HepG2 (cell line): ENCODE measurements around the gene PRKCE. TPM values are rescaled to one million over a fixed set of nuclear protein-coding genes. Genes with fewer than 3 reads are reported as not detected.

Experiments used
- ATAC-seq: fragments of 200-7000 bp; cut with Tn5 transposase; 3 replicates; pipeline ENCODE4 v1.9.1; 2020; ENCODE audit warnings: mild to moderate bottlenecking, moderate library complexity
- BruUV-seq: library from RNA; stranded (reverse); fragments of 400-500 nt; replicated peaks from 2 replicates; lab custom pipeline; 2021; lab: Mats Ljungman, UMichigan
- CTCF ChIA-PET: fragments of 300-600 bp; formaldehyde crosslinking; extraction: SDS; loops from one replicate; lab custom pipeline; 2021; ENCODE audit warnings: low total read pairs, inconsistent platforms, low intra/inter-chr PET ratio; lab: Yijun Ruan, JAX
- POLR2A ChIA-PET: fragments of 350-600 bp; sonication (Branson Sonifier 250); formaldehyde crosslinking; loops from one replicate; lab custom pipeline; 2020; ENCODE audit warnings: antibody characterized with exemption, inconsistent platforms; lab: Yijun Ruan, JAX
- DNase-seq: peaks from one replicate; pipeline ENCODE4 v3.0.0-alpha.2; 2015; ENCODE audit warnings: low spot score
- FAIRE-seq: peaks from 3 replicates; lab custom pipeline; 2011; peaks lifted over from hg19 to GRCh38; lab: Jason Lieb, UNC
- H2AFZ ChIP-seq: one replicate; pipeline ENCODE4 v1.6.1; 2011; ENCODE audit warnings: low read length, inconsistent platforms
- H3K27ac ChIP-seq: fragments of 300-600 bp; 3 replicates; pipeline ENCODE4 v1.8.0; 2011; ENCODE audit warnings: mixed run types, mild to moderate bottlenecking, mixed read lengths, low read length, inconsistent platforms; ENCODE audit not compliant: insufficient read depth; ENCODE audit errors: extremely low read length
- H3K27me3 ChIP-seq, 2 experiments: fragments of 200-600 bp in 1 of 2; 2 replicates in 1 of 2; 3 replicates in 1 of 2; pipeline versions ENCODE4 v1.6.0 to v1.8.0; 2011; ENCODE audit warnings: low read length in 2 of 2, mild to moderate bottlenecking in 2 of 2, moderate library complexity in 2 of 2, inconsistent platforms in 1 of 2; ENCODE audit not compliant: insufficient read depth in 2 of 2, control insufficient read depth in 1 of 2
- H3K36me3 ChIP-seq, 2 experiments: fragments of 200-600 bp in 1 of 2; replicated peaks in 1 of 2; 2 replicates in 1 of 2; 3 replicates in 1 of 2; pipeline versions ENCODE4 v1.5.1 to v1.8.0; 2011; ENCODE audit warnings: low read length in 2 of 2, inconsistent platforms in 1 of 2; ENCODE audit not compliant: insufficient read depth in 2 of 2, control insufficient read depth in 1 of 2
- H3K4me1 ChIP-seq: 2 replicates; pipeline ENCODE4 v1.5.1; 2012; ENCODE audit warnings: low read length, inconsistent platforms; ENCODE audit not compliant: insufficient read depth
- H3K4me2 ChIP-seq: 2 replicates; pipeline ENCODE4 v1.6.0; 2011; ENCODE audit warnings: low read depth, low read length, inconsistent platforms
- H3K4me3 ChIP-seq, 3 experiments: fragments of 200-600 bp in 1 of 3; sonication (generic), shearing (Covaris generic) in 1 of 3; replicated peaks in 1 of 3; 2 replicates each; pipeline ENCODE4 v1.5.1; 2011 to 2016; ENCODE audit warnings: low read length in 3 of 3, inconsistent platforms in 2 of 3, low read depth in 2 of 3, mild to moderate bottlenecking in 2 of 3, control low read depth in 1 of 3, mixed read lengths in 1 of 3; ENCODE audit not compliant: insufficient read depth in 1 of 3
- H3K79me2 ChIP-seq: one replicate; pipeline ENCODE4 v1.6.1; 2011; ENCODE audit warnings: low read length, inconsistent platforms; ENCODE audit not compliant: insufficient read depth
- H3K9ac ChIP-seq: 2 replicates; pipeline ENCODE4 v1.6.0; 2011; ENCODE audit warnings: mild to moderate bottlenecking, low read depth, low read length, inconsistent platforms; ENCODE audit not compliant: insufficient read depth
- H3K9me3 ChIP-seq: 2 replicates; pipeline ENCODE4 v1.5.1; 2012; ENCODE audit warnings: mild to moderate bottlenecking, low read length
- H4K20me1 ChIP-seq: 2 replicates; pipeline ENCODE4 v1.6.0; 2011; ENCODE audit warnings: inconsistent platforms, mild to moderate bottlenecking, low read length, moderate library complexity; ENCODE audit not compliant: insufficient read depth
- AGO1 ChIP-seq: fragments of 200-400 bp; formaldehyde crosslinking; IDR thresholded peaks from 2 replicates; pipeline ENCODE4 v1.6.1; 2017; ENCODE audit warnings: mild to moderate bottlenecking, low read depth, low read length, moderate library complexity; ENCODE audit not compliant: poor library complexity, severe bottlenecking
- DNMT3B ChIP-seq: conservative IDR thresholded peaks from 2 replicates; pipeline ENCODE4 v1.6.1; 2016; ENCODE audit warnings: missing biosample characterization, control low read depth
- HOXA7 ChIP-seq: sonication (generic); formaldehyde crosslinking; IDR thresholded peaks from 2 replicates; pipeline ENCODE4 v1.8.1; 2022; ENCODE audit warnings: mild to moderate bottlenecking, missing genetic modification reagents, moderate library complexity
- IKZF4 ChIP-seq: sonication (generic); formaldehyde crosslinking; IDR thresholded peaks from 2 replicates; pipeline ENCODE4 v1.5.1; 2020; ENCODE audit warnings: borderline replicate concordance, mild to moderate bottlenecking, low read depth, missing genetic modification reagents; ENCODE audit errors: not compliant biosample characterization
- MBNL3 ChIP-seq: fragments of 250-450 bp; sonication (Bioruptor Pico); conservative IDR thresholded peaks from 2 replicates; pipeline ENCODE4 v1.8.0; 2022; ENCODE audit warnings: mild to moderate bottlenecking, inconsistent platforms
- MXD3 ChIP-seq: IDR thresholded peaks from 2 replicates; pipeline ENCODE4 v1.6.1; 2016; ENCODE audit warnings: mild to moderate bottlenecking, missing biosample characterization, missing genetic modification reagents
- NFAT5 ChIP-seq: sonication (generic); formaldehyde crosslinking; IDR thresholded peaks from 2 replicates; pipeline ENCODE4 v1.4.0; 2020; ENCODE audit warnings: missing genetic modification reagents
- PHF20 ChIP-seq: sonication (generic); formaldehyde crosslinking; IDR thresholded peaks from 2 replicates; pipeline ENCODE4 v1.5.0; 2020; ENCODE audit warnings: mild to moderate bottlenecking, missing genetic modification reagents
- RXRB ChIP-seq: IDR thresholded peaks from 2 replicates; pipeline ENCODE4 v1.6.1; 2016; ENCODE audit warnings: borderline replicate concordance, missing genetic modification reagents, missing compliant biosample characterization
- STAT5B ChIP-seq: sonication (generic); formaldehyde crosslinking; IDR thresholded peaks from 2 replicates; pipeline ENCODE4 v1.4.0; 2020; ENCODE audit warnings: missing genetic modification reagents
- ZFP82 ChIP-seq: sonication (generic); formaldehyde crosslinking; IDR thresholded peaks from 2 replicates; pipeline ENCODE4 v1.5.1; 2020; ENCODE audit warnings: mild to moderate bottlenecking, missing genetic modification reagents, borderline replicate concordance
- ZKSCAN5 ChIP-seq: sonication (generic); formaldehyde crosslinking; IDR thresholded peaks from 2 replicates; pipeline ENCODE4 v1.5.1; 2020; ENCODE audit warnings: mild to moderate bottlenecking, missing genetic modification reagents
- ZNF251 ChIP-seq: sonication (generic); formaldehyde crosslinking; IDR thresholded peaks from 2 replicates; pipeline ENCODE4 v1.9.0; 2021; ENCODE audit warnings: mild to moderate bottlenecking, missing genetic modification reagents
- ZNF292 ChIP-seq: sonication (generic); formaldehyde crosslinking; IDR thresholded peaks from 2 replicates; pipeline ENCODE4 v1.8.1; 2022; ENCODE audit warnings: mild to moderate bottlenecking, low read depth, missing genetic modification reagents, borderline replicate concordance
- ZNF326 ChIP-seq: sonication (generic); formaldehyde crosslinking; IDR thresholded peaks from 2 replicates; pipeline ENCODE4 v1.4.0; 2020; ENCODE audit warnings: missing genetic modification reagents, borderline replicate concordance
- ZNF34 ChIP-seq: sonication (generic); formaldehyde crosslinking; IDR thresholded peaks from 2 replicates; pipeline ENCODE4 v1.4.0; 2020; ENCODE audit warnings: mild to moderate bottlenecking, missing genetic modification reagents, borderline replicate concordance
- ZNF672 ChIP-seq: sonication (generic); formaldehyde crosslinking; IDR thresholded peaks from 2 replicates; pipeline ENCODE4 v1.8.1; 2022; ENCODE audit warnings: missing genetic modification reagents
- ZNF780A ChIP-seq: sonication (generic); formaldehyde crosslinking; IDR thresholded peaks from 2 replicates; pipeline ENCODE4 v1.8.0; 2022; ENCODE audit warnings: mild to moderate bottlenecking, missing genetic modification reagents, moderate library complexity
- ZNF883 ChIP-seq: sonication (generic); formaldehyde crosslinking; IDR thresholded peaks from 2 replicates; pipeline ENCODE4 v1.5.1; 2020; ENCODE audit warnings: mild to moderate bottlenecking, missing genetic modification reagents; ENCODE audit errors: not compliant biosample characterization
- WGBS: methylation state at CpG from one replicate; pipeline ENCODE4 v1.1.6; 2017; ENCODE audit warnings: low lambda C conversion rate; 5-methylcytosine and 5-hydroxymethylcytosine counted together
- in situ Hi-C: cut with HindIII; loops from 2 replicates; pipeline ENCODE4 v1.10.0; 2017; ENCODE audit warnings: low pct_unique_long_range_greater_than_20kb; ENCODE audit not compliant: extremely low pct_ligation_motif_present
- intact Hi-C: fragments of 100-400 bp; cut with micrococcal nuclease; formaldehyde crosslinking; loops from one replicate; pipeline ENCODE4 v1.10.0; 2022; ENCODE audit not compliant: unreplicated experiment
- polyA plus RNA-seq, 8 experiments: library from polyadenylated mRNA; depleted of rRNA in 3 of 8; stranded (reverse) in 7 of 8; unstranded in 1 of 8; fragments of >200 nt; fragmentation: Illumina TruSeq in 4 of 8; extraction: Trizol in 4 of 8; gene quantifications; 2 replicates each; pipeline versions ENCODE4 v1.2.1 to v1.2.3, GENCODE V29; 2011 to 2016; ENCODE audit warnings: low read depth in 4 of 8, missing spikeins in 1 of 8, mixed read lengths in 1 of 8; ENCODE audit not compliant: insufficient read depth in 1 of 8
- total RNA-seq, 5 experiments: library from RNA; depleted of rRNA; stranded (reverse); fragments of >200 nt; fragmentation: Illumina TruSeq; extraction: Trizol; gene quantifications; 2 replicates each; pipeline ENCODE4 v1.2.3, GENCODE V29; 2016; ENCODE audit warnings: low read depth in 1 of 5

Gene PRKCE
- total and polyA plus RNA-seq, 2 of the 13 experiments (the other 11 are each of a cell fraction or from before 2014, with no cell fraction given) = 1.0 to 3.9 TPM

- TF ChIP-seq MXD3 (CRISPR knock-in tag) = no peak
- TF ChIP-seq NFAT5 (CRISPR knock-in tag) = no peak
- TF ChIP-seq DNMT3B (CRISPR knock-in tag) = no peak
- TF ChIP-seq HOXA7 (CRISPR knock-in tag) = no peak
- no peak for TF ChIP-seq IKZF4 (CRISPR knock-in tag)
- TF ChIP-seq ZNF780A (CRISPR knock-in tag) = no peak
- TF ChIP-seq, all 625 proteins: peak for 0
Measured at GRCh38 chr2:45862843-45863242, 211.4 kb downstream of the PRKCE start (continued).

GRCh38 chr2:45864121-45864520 lies 212.6 kb downstream of the PRKCE start:
- H3K4me3 ChIP-seq = no peak overlapping the region
- H3K79me2 ChIP-seq = no peaks in the 10 kb centered on the region
- intact Hi-C loops (no loop called here), in situ Hi-C loops (no loop called here)
- 40% methylated on average over 4 of the region's 4 CpGs for WGBS
- ATAC-seq (no peak), DNase-seq (no peak), FAIRE-seq (no peak)
- no peak overlapping the region for H3K4me2 ChIP-seq
- ChIA-PET CTCF (no interaction called here), POLR2A (no interaction called here)
- H3K36me3 ChIP-seq = no peaks in the 10 kb centered on the region
- H3K9ac ChIP-seq = no peak overlapping the region
- no TSS peak for BruUV-seq
- no peak overlapping the region for H3K27ac ChIP-seq
- no peaks in the 10 kb centered on the region for H3K9me3 ChIP-seq
- no peaks in the 10 kb centered on the region for H3K27me3 ChIP-seq
- H3K4me1 ChIP-seq = 0 out of 2 replicates have a peak, but pooled peaks cover 8% of the 10 kb centered on the region
- no peak overlapping the region for H2AFZ ChIP-seq
- H4K20me1 ChIP-seq = no peaks in the 10 kb centered on the region
- TF ChIP-seq PHF20 (CRISPR knock-in tag) (no peak), MBNL3 (CRISPR knock-in tag) (no peak), ZFP82 (CRISPR knock-in tag) (no peak), ZKSCAN5 (CRISPR knock-in tag) (no peak), STAT5B (CRISPR knock-in tag) (no peak), RXRB (CRISPR knock-in tag) (no peak), ZNF34 (no peak), ZNF251 (CRISPR knock-in tag) (no peak), ZNF883 (CRISPR knock-in tag) (no peak), ZNF292 (no peak), AGO1 (no peak), ZNF326 (CRISPR knock-in tag) (no peak), ZNF672 (CRISPR knock-in tag) (no peak)
